ENCODE results near the gene CRTC1.
A peak's percentile ranks its signal among the peaks of the same experiment; 100 is the strongest.

Gene CRTC1

GRCh38 chr19:18789422-18789869, 106.0 kb downstream of the CRTC1 start:
- no peak for DNase-seq
- in situ Hi-C loops (cut with MboI; ENCODE audit: low pct_unique_long_range_greater_than_20kb, low sequenced_read_pairs) = no loop called here

- peak; percentile 58 for DNase-seq
- in situ Hi-C loops (cut with MboI; ENCODE audit: low pct_unique_long_range_greater_than_20kb, low sequenced_read_pairs) = no loop called here
Observed at GRCh38 chr19:18789883-18790565, 106.5 kb downstream of the CRTC1 start.

- in situ Hi-C loops (cut with MboI; ENCODE audit: low pct_unique_long_range_greater_than_20kb, low sequenced_read_pairs) = no loop called here
- DNase-seq = no peak
Observed at GRCh38 chr19:18790566-18791314, 107.3 kb downstream of the CRTC1 start, which contains the start of gene COMP. COMP (minus strand) TSS chr19:18791305; CDS start chr19:18791269, 36 bp downstream.

GRCh38 chr19:18791315-18791678, 107.8 kb downstream of the CRTC1 start:
- no peak for DNase-seq
- in situ Hi-C loops (cut with MboI; ENCODE audit: low pct_unique_long_range_greater_than_20kb, low sequenced_read_pairs) = no loop called here

- no peak for DNase-seq
- in situ Hi-C loops (cut with MboI; ENCODE audit: low pct_unique_long_range_greater_than_20kb, low sequenced_read_pairs) = no loop called here
Observed at GRCh38 chr19:18792661-18793060, 109.2 kb downstream of the CRTC1 start.

- in situ Hi-C loops (cut with MboI; ENCODE audit: low pct_unique_long_range_greater_than_20kb, low sequenced_read_pairs) = no loop called here
- DNase-seq = no peak
Observed at GRCh38 chr19:18793144-18794028, 109.9 kb downstream of the CRTC1 start.

GRCh38 chr19:18794029-18794313, 110.5 kb downstream of the CRTC1 start:
- DNase-seq = no peak
- in situ Hi-C loops (cut with MboI; ENCODE audit: low pct_unique_long_range_greater_than_20kb, low sequenced_read_pairs) = no loop called here

- DNase-seq = no peak
- in situ Hi-C loops (cut with MboI; ENCODE audit: low pct_unique_long_range_greater_than_20kb, low sequenced_read_pairs) = no loop called here
Observed at GRCh38 chr19:18794692-18795091, 111.2 kb downstream of the CRTC1 start.

- in situ Hi-C loops (cut with MboI; ENCODE audit: low pct_unique_long_range_greater_than_20kb, low sequenced_read_pairs) = no loop called here
- no peak for DNase-seq
Observed at GRCh38 chr19:18795540-18795939, 112.1 kb downstream of the CRTC1 start.

GRCh38 chr19:18796239-18796638, 112.8 kb downstream of the CRTC1 start:
- no peak for DNase-seq
- in situ Hi-C loops (cut with MboI; ENCODE audit: low pct_unique_long_range_greater_than_20kb, low sequenced_read_pairs) = no loop called here

- DNase-seq = no peak
- in situ Hi-C loops (cut with MboI; ENCODE audit: low pct_unique_long_range_greater_than_20kb, low sequenced_read_pairs) = no loop called here
Observed at GRCh38 chr19:18798384-18799352, 115.2 kb downstream of the CRTC1 start.

GRCh38 chr19:18799389-18799970, 116.0 kb downstream of the CRTC1 start:
- in situ Hi-C loops (cut with MboI; ENCODE audit: low pct_unique_long_range_greater_than_20kb, low sequenced_read_pairs) = no loop called here

GRCh38 chr19:18800079-18800478, 116.6 kb downstream of the CRTC1 start:
- in situ Hi-C loops (cut with MboI; ENCODE audit: low pct_unique_long_range_greater_than_20kb, low sequenced_read_pairs) = no loop called here
- DNase-seq = no peak

More at GRCh38 chr19:18799389-18799970, 116.0 kb downstream of the CRTC1 start:
- no peak for DNase-seq

- no peak for DNase-seq
- in situ Hi-C loops (cut with MboI; ENCODE audit: low pct_unique_long_range_greater_than_20kb, low sequenced_read_pairs) = no loop called here
Observed at GRCh38 chr19:18800636-18801035, 117.2 kb downstream of the CRTC1 start.

GRCh38 chr19:18802354-18802753, 118.9 kb downstream of the CRTC1 start:
- DNase-seq = no peak
- in situ Hi-C loops (cut with MboI; ENCODE audit: low pct_unique_long_range_greater_than_20kb, low sequenced_read_pairs) = no loop called here

GRCh38 chr19:18803550-18804138, 120.2 kb downstream of the CRTC1 start:
- DNase-seq = no peak
- in situ Hi-C loops (cut with MboI; ENCODE audit: low pct_unique_long_range_greater_than_20kb, low sequenced_read_pairs) = no loop called here

GRCh38 chr19:18804139-18804601, 120.7 kb downstream of the CRTC1 start:
- in situ Hi-C loops (cut with MboI; ENCODE audit: low pct_unique_long_range_greater_than_20kb, low sequenced_read_pairs) = no loop called here
- DNase-seq = no peak

GRCh38 chr19:18804643-18805042, 121.2 kb downstream of the CRTC1 start:
- no peak for DNase-seq
- in situ Hi-C loops (cut with MboI; ENCODE audit: low pct_unique_long_range_greater_than_20kb, low sequenced_read_pairs) = no loop called here
